ENCODE data around the gene SLC4A7.

- no peak for TF ChIP-seq POLR2A (IDR thresholded peaks at IDR 0.05; ENCODE audit: low read length)
- no peak for TF ChIP-seq GATA1 (IDR thresholded peaks at IDR 0.05; ENCODE audit: low read depth, low read length)
Observed at GRCh38 chr3:27471923-27472550, 12.1 kb downstream of the SLC4A7 start.

Data from erythroblast (primary cell).